Upper lobe of left lung (tissue), 6 donors: ENCODE results near the gene RGMA. TPM values are rescaled to one million over a fixed set of nuclear protein-coding genes. Genes with fewer than 3 reads are reported as not detected.

Experiments
- ATAC-seq, 2 donors: fragments of 200-7000 bp; cut with Tn5 transposase; one replicate each; pipeline ENCODE4 v1.9.1; 2022; ENCODE audit warnings: mild to moderate bottlenecking in 2 of 2, moderate library complexity in 2 of 2; ENCODE audit not compliant: low FRiP score in 2 of 2
- DNase-seq, 2 donors: peaks; one replicate each; pipeline ENCODE4 v3.0.0-alpha.2; 2019 to 2020
- H3K27ac ChIP-seq, 4 donors: fragments of 200-600 bp; sonication (generic); one replicate each; pipeline ENCODE4 v1.5.1; 2016 to 2019
- H3K27me3 ChIP-seq, 4 donors: fragments of 200-600 bp; sonication (generic); one replicate each; pipeline ENCODE4 v1.5.1; 2017 to 2019
- H3K36me3 ChIP-seq, 4 donors: fragments of 200-600 bp; sonication (generic); one replicate each; pipeline ENCODE4 v1.5.1; 2016 to 2019
- H3K4me1 ChIP-seq, 4 donors: fragments of 200-600 bp; sonication (generic); one replicate each; pipeline ENCODE4 v1.5.1; 2018 to 2019
- H3K4me3 ChIP-seq, 4 donors: fragments of 200-600 bp; sonication (generic); one replicate each; pipeline ENCODE4 v1.5.1; 2017 to 2019; ENCODE audit warnings: mild to moderate bottlenecking in 2 of 4, moderate library complexity in 1 of 4
- H3K9me3 ChIP-seq, 4 donors: fragments of 200-600 bp; sonication (generic); one replicate each; pipeline ENCODE4 v1.5.1; 2018 to 2019
- EP300 ChIP-seq, 4 donors: sonication (generic); formaldehyde crosslinking; IDR thresholded peaks; one replicate each; pipeline ENCODE4 v1.5.1; 2017; ENCODE audit warnings: antibody characterized with exemption in 4 of 4, control low read depth in 2 of 4
- POLR2A ChIP-seq, 4 donors: fragments of 450-650 bp; IDR thresholded peaks; one replicate each; pipeline ENCODE4 v1.5.1; 2016 to 2017; ENCODE audit warnings: antibody characterized with exemption in 4 of 4, mild to moderate bottlenecking in 2 of 4
- POLR2AphosphoS5 ChIP-seq, 2 donors: sonication (generic); formaldehyde crosslinking; IDR thresholded peaks; one replicate each; pipeline ENCODE4 v1.5.1; 2017; ENCODE audit warnings: antibody characterized with exemption in 2 of 2
- WGBS, 2 donors: methylation state at CpG; one replicate each; pipeline ENCODE4 v1.1.5; 2017 to 2018; 5-methylcytosine and 5-hydroxymethylcytosine counted together
- total RNA-seq, 6 donors: library from RNA; depleted of rRNA in 4 of 6; stranded (reverse); fragments of >200 nt in 4 of 6; gene quantifications; one replicate each; pipeline versions ENCODE4 v1.1.0 to v1.2.1, GENCODE V29; 2016 to 2021
- TF ChIP-seq, protein P1 (sequence below), 6 experiments: fragments of 450-650 bp in 4 of 6; fragments of 200-600 bp in 2 of 6; sonication (generic) in 2 of 6; IDR thresholded peaks; one replicate each; pipeline ENCODE4 v1.5.1; 2016 to 2019; ENCODE audit warnings: antibody characterized with exemption in 6 of 6
- donor health status: DM: no; HTN: no; CAD: no; lungs with moderate emphysema.
- donor health status: DM: no; HTN: yes; CAD: no; lungs with severe emphysema.

The RGMA gene, protein sequence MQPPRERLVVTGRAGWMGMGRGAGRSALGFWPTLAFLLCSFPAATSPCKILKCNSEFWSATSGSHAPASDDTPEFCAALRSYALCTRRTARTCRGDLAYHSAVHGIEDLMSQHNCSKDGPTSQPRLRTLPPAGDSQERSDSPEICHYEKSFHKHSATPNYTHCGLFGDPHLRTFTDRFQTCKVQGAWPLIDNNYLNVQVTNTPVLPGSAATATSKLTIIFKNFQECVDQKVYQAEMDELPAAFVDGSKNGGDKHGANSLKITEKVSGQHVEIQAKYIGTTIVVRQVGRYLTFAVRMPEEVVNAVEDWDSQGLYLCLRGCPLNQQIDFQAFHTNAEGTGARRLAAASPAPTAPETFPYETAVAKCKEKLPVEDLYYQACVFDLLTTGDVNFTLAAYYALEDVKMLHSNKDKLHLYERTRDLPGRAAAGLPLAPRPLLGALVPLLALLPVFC
- total RNA-seq: 10 to 100 TPM in 1 of 6 donors, 1 to 10 TPM in 5; 2.3 to 14.2 (median 4.8) TPM

GRCh38 chr15:93088981-93089726, at the start of gene RGMA:
RGMA (minus strand) TSS chr15:93089211; CDS start chr15:93088932, 279 bp downstream.
- Histone ChIP-seq H3K27me3 (peaks cover 0 to 22% (median 4%) of the 10 kb centered on the region in 4 donors), H3K4me3 (peak within 1 kb of the TSS; percentile 18 to 57 (median 52)), H3K36me3 (no peaks in the 10 kb centered on the region), H3K9me3 (no peaks in the 10 kb centered on the region), H3K4me1 (peaks cover 13 to 26% (median 18%) of the 10 kb centered on the region in 4 donors), H3K27ac (no peak within 1 kb of the TSS)
- WGBS, 2 donors: 4% methylated on average over 4 to 13 of the region's 92 CpGs
- TF ChIP-seq EP300 (IDR thresholded peaks at IDR 0.05): no peak
- TF ChIP-seq POLR2AphosphoS5 (IDR thresholded peaks at IDR 0.05): no peak
- TF ChIP-seq POLR2A (IDR thresholded peaks at IDR 0.05): no peak
- TF ChIP-seq, protein P1, sequence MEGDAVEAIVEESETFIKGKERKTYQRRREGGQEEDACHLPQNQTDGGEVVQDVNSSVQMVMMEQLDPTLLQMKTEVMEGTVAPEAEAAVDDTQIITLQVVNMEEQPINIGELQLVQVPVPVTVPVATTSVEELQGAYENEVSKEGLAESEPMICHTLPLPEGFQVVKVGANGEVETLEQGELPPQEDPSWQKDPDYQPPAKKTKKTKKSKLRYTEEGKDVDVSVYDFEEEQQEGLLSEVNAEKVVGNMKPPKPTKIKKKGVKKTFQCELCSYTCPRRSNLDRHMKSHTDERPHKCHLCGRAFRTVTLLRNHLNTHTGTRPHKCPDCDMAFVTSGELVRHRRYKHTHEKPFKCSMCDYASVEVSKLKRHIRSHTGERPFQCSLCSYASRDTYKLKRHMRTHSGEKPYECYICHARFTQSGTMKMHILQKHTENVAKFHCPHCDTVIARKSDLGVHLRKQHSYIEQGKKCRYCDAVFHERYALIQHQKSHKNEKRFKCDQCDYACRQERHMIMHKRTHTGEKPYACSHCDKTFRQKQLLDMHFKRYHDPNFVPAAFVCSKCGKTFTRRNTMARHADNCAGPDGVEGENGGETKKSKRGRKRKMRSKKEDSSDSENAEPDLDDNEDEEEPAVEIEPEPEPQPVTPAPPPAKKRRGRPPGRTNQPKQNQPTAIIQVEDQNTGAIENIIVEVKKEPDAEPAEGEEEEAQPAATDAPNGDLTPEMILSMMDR (IDR thresholded peaks at IDR 0.05): no peak
- DNase-seq (peak in 1 of 2 donors; percentile 89), ATAC-seq (peak in 1 of 2 donors; percentile 49)

DNA sequence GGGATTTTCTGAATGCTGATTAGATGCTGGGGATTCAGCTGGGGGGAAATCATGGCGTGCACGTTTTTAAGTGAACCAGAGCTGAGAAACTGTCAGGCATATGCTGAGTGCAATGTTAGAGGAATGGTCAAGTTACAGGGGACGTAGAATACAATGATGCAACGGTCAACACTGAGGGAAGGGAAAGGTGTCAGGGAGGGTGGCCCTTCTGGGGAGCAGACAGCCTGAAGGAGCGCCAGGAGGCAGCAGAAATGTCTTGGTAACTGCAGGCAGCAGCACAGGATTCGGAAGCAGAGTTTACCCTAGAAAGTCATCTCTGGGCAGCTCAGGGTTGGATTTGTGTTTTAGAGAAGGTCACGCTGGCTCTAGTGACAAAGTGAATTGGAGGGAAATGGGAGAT, 47.6 kb upstream of the RGMA start:
- H3K4me3 ChIP-seq: no peak overlapping the region
- TF ChIP-seq POLR2AphosphoS5 (IDR thresholded peaks at IDR 0.05): no peak
- no peak for TF ChIP-seq EP300 (IDR thresholded peaks at IDR 0.05)
- TF ChIP-seq POLR2A (IDR thresholded peaks at IDR 0.05): no peak
- TF ChIP-seq, protein P1 (IDR thresholded peaks at IDR 0.05): no peak
- H3K9me3 ChIP-seq: no peaks in the 10 kb centered on the region
- 76 to 77% methylated on average over 7 of the region's 7 CpGs for WGBS, 2 donors
- no peak overlapping the region for H3K27ac ChIP-seq
- no peaks in the 10 kb centered on the region for H3K4me1 ChIP-seq
- no peaks in the 10 kb centered on the region for H3K36me3 ChIP-seq
- ATAC-seq: no peak
- no peak for DNase-seq
- no peaks in the 10 kb centered on the region for H3K27me3 ChIP-seq

- H3K27ac ChIP-seq: no peak overlapping the region
- no peak for TF ChIP-seq EP300 (IDR thresholded peaks at IDR 0.05)
- no peak for TF ChIP-seq POLR2A (IDR thresholded peaks at IDR 0.05)
- TF ChIP-seq, protein P1 (IDR thresholded peaks at IDR 0.05): no peak
- no peak for TF ChIP-seq POLR2AphosphoS5 (IDR thresholded peaks at IDR 0.05)
- DNase-seq: no peak
- ATAC-seq: no peak
- WGBS, 2 donors: 52 to 72% methylated on average over 3 of the region's 3 CpGs
- no peak overlapping the region for H3K4me3 ChIP-seq
- H3K4me1 ChIP-seq: no peaks in the 10 kb centered on the region
- H3K27me3 ChIP-seq: no peaks in the 10 kb centered on the region
- no peaks in the 10 kb centered on the region for H3K36me3 ChIP-seq
- no peaks in the 10 kb centered on the region for H3K9me3 ChIP-seq
These were observed 47.0 kb upstream of the RGMA start for GRCh38 chr15:93135997-93136397.

GRCh38 chr15:93135459-93135858, 46.4 kb upstream of the RGMA start:
- H3K4me3 ChIP-seq: no peak overlapping the region
- no peaks in the 10 kb centered on the region for H3K4me1 ChIP-seq
- H3K36me3 ChIP-seq: no peaks in the 10 kb centered on the region
- 93 to 94% methylated on average over 3 of the region's 3 CpGs for WGBS, 2 donors
- H3K27me3 ChIP-seq: no peaks in the 10 kb centered on the region
- H3K9me3 ChIP-seq: no peaks in the 10 kb centered on the region
- ATAC-seq: no peak
- no peak overlapping the region for H3K27ac ChIP-seq
- no peak for DNase-seq
- TF ChIP-seq, protein P1 (IDR thresholded peaks at IDR 0.05): no peak
- TF ChIP-seq POLR2A (IDR thresholded peaks at IDR 0.05): no peak
- no peak for TF ChIP-seq EP300 (IDR thresholded peaks at IDR 0.05)
- no peak for TF ChIP-seq POLR2AphosphoS5 (IDR thresholded peaks at IDR 0.05)
